IMR-90 (cell line): ENCODE data around the gene RASSF8. TPM values are rescaled to one million over a fixed set of nuclear protein-coding genes. Genes with fewer than 3 reads are reported as not detected.

Source experiments
- ATAC-seq: fragments of 200-7000 bp; cut with Tn5 transposase; 2 replicates; pipeline ENCODE4 v1.9.1; 2020; ENCODE audit warnings: low read depth, mild to moderate bottlenecking, moderate library complexity
- BruUV-seq: library from RNA; stranded (reverse); fragments of 400-500 nt; replicated peaks from 2 replicates; lab custom pipeline; 2021; lab: Mats Ljungman, UMichigan
- CTCF ChIA-PET: fragments of 300-600 bp; formaldehyde crosslinking; extraction: SDS; loops from one replicate; lab custom pipeline; 2021; ENCODE audit warnings: antibody characterized with exemption; lab: Yijun Ruan, JAX
- POLR2A ChIA-PET: fragments of 300-600 bp; sonication (Branson Sonifier 250); formaldehyde crosslinking; loops from one replicate; lab custom pipeline; 2022; ENCODE audit warnings: antibody characterized with exemption; ENCODE audit not compliant: unreplicated experiment; lab: Charles Lee
- DNase-seq: peaks from one replicate; pipeline ENCODE4 v3.0.0; 2013
- H2AFZ ChIP-seq: replicated peaks from 2 replicates; pipeline ENCODE3; 2013; ENCODE audit warnings: low read length, mild to moderate bottlenecking; ENCODE audit not compliant: poor library complexity
- H2AK5ac ChIP-seq: 2 replicates; pipeline ENCODE4 v1.6.1; 2013; ENCODE audit warnings: low read depth, low read length, inconsistent platforms
- H2AK9ac ChIP-seq: replicated peaks from 2 replicates; pipeline ENCODE3; 2013; ENCODE audit warnings: mild to moderate bottlenecking, low read depth, low read length, moderate library complexity; ENCODE audit not compliant: poor library complexity
- H2BK120ac ChIP-seq: 2 replicates; pipeline ENCODE4 v1.6.1; 2013; ENCODE audit warnings: low read depth, low read length, inconsistent platforms
- H2BK15ac ChIP-seq: 3 replicates; pipeline ENCODE4 v1.6.1; 2013; ENCODE audit warnings: low read depth, low read length, inconsistent platforms
- H2BK20ac ChIP-seq: 2 replicates; pipeline ENCODE4 v1.6.1; 2013; ENCODE audit warnings: low read depth, mild to moderate bottlenecking, inconsistent platforms, low read length, moderate library complexity
- H2BK5ac ChIP-seq: 2 replicates; pipeline ENCODE4 v1.6.1; 2013; ENCODE audit warnings: mild to moderate bottlenecking, low read depth, low read length, inconsistent platforms; ENCODE audit not compliant: poor library complexity, severe bottlenecking
- H3K14ac ChIP-seq: replicated peaks from 2 replicates; pipeline ENCODE4 v1.6.1; 2013; ENCODE audit warnings: low read depth, low read length, inconsistent platforms
- H3K18ac ChIP-seq: 2 replicates; pipeline ENCODE4 v1.6.1; 2013; ENCODE audit warnings: low read depth, low read length, control low read depth
- H3K23ac ChIP-seq: 2 replicates; pipeline ENCODE4 v1.6.1; 2013; ENCODE audit warnings: low read depth, low read length, inconsistent platforms
- H3K27ac ChIP-seq: 2 replicates; pipeline ENCODE4 v1.5.1; 2013; ENCODE audit warnings: mild to moderate bottlenecking, control low read depth, low read length; ENCODE audit not compliant: insufficient read depth
- H3K27me3 ChIP-seq: 2 replicates; pipeline ENCODE4 v1.6.1; 2013; ENCODE audit warnings: low read length; ENCODE audit not compliant: control insufficient read depth, insufficient read depth
- H3K36me3 ChIP-seq: 2 replicates; pipeline ENCODE4 v1.6.1; 2013; ENCODE audit warnings: low read length, mixed read lengths; ENCODE audit not compliant: control insufficient read depth, insufficient read depth
- H3K4ac ChIP-seq: 2 replicates; pipeline ENCODE4 v1.6.1; 2013; ENCODE audit warnings: low read depth, low read length, inconsistent platforms
- H3K4me1 ChIP-seq: 2 replicates; pipeline ENCODE4 v1.6.1; 2013; ENCODE audit warnings: low read length, mixed read lengths; ENCODE audit not compliant: control insufficient read depth, insufficient read depth
- H3K4me2 ChIP-seq: 2 replicates; pipeline ENCODE4 v1.6.1; 2013; ENCODE audit warnings: low read depth, mild to moderate bottlenecking, control low read depth, low read length, moderate library complexity
- H3K4me3 ChIP-seq: 2 replicates; pipeline ENCODE4 v1.5.1; 2013; ENCODE audit warnings: low read depth, mild to moderate bottlenecking, control low read depth, low read length, moderate library complexity; ENCODE audit not compliant: insufficient read depth
- H3K56ac ChIP-seq: 2 replicates; pipeline ENCODE4 v1.6.1; 2013; ENCODE audit warnings: low read length, inconsistent platforms; ENCODE audit not compliant: insufficient read depth; ENCODE audit errors: extremely low read depth
- H3K79me1 ChIP-seq, 2 experiments: 2 replicates each; pipeline ENCODE4 v1.6.1; 2013; ENCODE audit warnings: low read length in 2 of 2, inconsistent platforms in 1 of 2, low read depth in 1 of 2
- H3K9ac ChIP-seq: 2 replicates; pipeline ENCODE4 v1.6.1; 2013; ENCODE audit warnings: low read depth, low read length, control low read depth
- H3K9me1 ChIP-seq: 2 replicates; pipeline ENCODE4 v1.6.1; 2013; ENCODE audit warnings: low read length, inconsistent platforms; ENCODE audit not compliant: insufficient read depth
- H3K9me3 ChIP-seq: 2 replicates; pipeline ENCODE4 v1.6.1; 2013; ENCODE audit warnings: low read length; ENCODE audit not compliant: control insufficient read depth, insufficient read depth
- H4K20me1 ChIP-seq: 2 replicates; pipeline ENCODE4 v1.6.1; 2013; ENCODE audit warnings: low read length, inconsistent platforms; ENCODE audit not compliant: insufficient read depth
- H4K5ac ChIP-seq: 2 replicates; pipeline ENCODE4 v1.6.1; 2013; ENCODE audit warnings: mild to moderate bottlenecking, low read depth, low read length, control low read depth
- H4K8ac ChIP-seq, 2 experiments: 2 replicates each; pipeline ENCODE4 v1.6.1; 2013; ENCODE audit warnings: low read depth in 2 of 2, low read length in 2 of 2, control low read depth in 1 of 2, inconsistent platforms in 1 of 2
- H4K91ac ChIP-seq: 2 replicates; pipeline ENCODE4 v1.6.1; 2013; ENCODE audit warnings: low read depth, low read length, inconsistent platforms; ENCODE audit not compliant: insufficient read depth
- BHLHE40 ChIP-seq: fragments of 150-350 bp; IDR thresholded peaks from 2 replicates; pipeline ENCODE4 v1.6.1; 2016; ENCODE audit warnings: mild to moderate bottlenecking, low read depth, low read length
- CEBPB ChIP-seq: IDR thresholded peaks from 2 replicates; pipeline ENCODE4 v1.6.1; 2012; ENCODE audit warnings: low read depth, low read length, improper control_type of control experiment
- CHD1 ChIP-seq: IDR thresholded peaks from 2 replicates; pipeline ENCODE4 v1.6.1; 2012; ENCODE audit warnings: low read depth, low read length, improper control_type of control experiment
- CTCF ChIP-seq: conservative IDR thresholded peaks from 2 replicates; pipeline ENCODE4 v1.5.1; 2012; ENCODE audit warnings: mild to moderate bottlenecking, low read depth, low read length, improper control_type of control experiment
- ELK1 ChIP-seq: fragments of 150-350 bp; IDR thresholded peaks from 2 replicates; pipeline ENCODE4 v1.6.1; 2016; ENCODE audit warnings: low read depth, mild to moderate bottlenecking, low read length, moderate library complexity, borderline replicate concordance
- FOS ChIP-seq: fragments of 150-350 bp; IDR thresholded peaks from 2 replicates; pipeline ENCODE4 v1.6.1; 2016; ENCODE audit warnings: low read depth, low read length
- MAFK ChIP-seq: IDR thresholded peaks from 2 replicates; pipeline ENCODE4 v1.6.1; 2012; ENCODE audit warnings: low read depth, low read length, improper control_type of control experiment
- MAZ ChIP-seq: IDR thresholded peaks from 2 replicates; pipeline ENCODE4 v1.6.1; 2012; ENCODE audit warnings: low read depth, mild to moderate bottlenecking, low read length, improper control_type of control experiment, moderate library complexity, borderline replicate concordance
- MXI1 ChIP-seq: IDR thresholded peaks from 2 replicates; pipeline ENCODE4 v1.6.1; 2012; ENCODE audit warnings: low read depth, mild to moderate bottlenecking, low read length, moderate library complexity, borderline replicate concordance
- NFE2L2 ChIP-seq: fragments of 150-350 bp; IDR thresholded peaks from 2 replicates; pipeline ENCODE4 v1.6.1; 2016; ENCODE audit warnings: low read depth, mild to moderate bottlenecking, low read length
- POLR2A ChIP-seq: IDR thresholded peaks from 2 replicates; pipeline ENCODE4 v1.6.1; 2012; ENCODE audit warnings: mild to moderate bottlenecking, low read depth, low read length
- RAD21 ChIP-seq: IDR thresholded peaks from 2 replicates; pipeline ENCODE4 v1.6.1; 2012; ENCODE audit warnings: low read length, improper control_type of control experiment
- RCOR1 ChIP-seq: IDR thresholded peaks from 2 replicates; pipeline ENCODE4 v1.6.1; 2012; ENCODE audit warnings: mild to moderate bottlenecking, low read length, improper control_type of control experiment; ENCODE audit not compliant: insufficient replicate concordance
- RFX5 ChIP-seq: IDR thresholded peaks from 2 replicates; pipeline ENCODE4 v1.8.0; 2012; ENCODE audit warnings: low read depth, mild to moderate bottlenecking, low read length, moderate library complexity
- SMC3 ChIP-seq: fragments of 150-350 bp; IDR thresholded peaks from 2 replicates; pipeline ENCODE4 v1.6.1; 2016; ENCODE audit warnings: low read depth, mild to moderate bottlenecking, antibody characterized with exemption, low read length, moderate library complexity
- USF2 ChIP-seq: fragments of 150-350 bp; IDR thresholded peaks from 2 replicates; pipeline ENCODE4 v1.6.1; 2017; ENCODE audit warnings: mild to moderate bottlenecking, antibody characterized with exemption, low read length, low read depth
- WGBS, 2 experiments: methylation state at CpG; one replicate each; pipeline versions ENCODE4 v1.1.5 to v1.1.7; 2013; ENCODE audit warnings: missing lambda C conversion rate in 2 of 2; ENCODE audit not compliant: insufficient read length in 1 of 2; ENCODE audit errors: extremely low coverage in 2 of 2; 5-methylcytosine and 5-hydroxymethylcytosine counted together
- dilution Hi-C: fragments of 300-500 bp; cut with HindIII; formaldehyde crosslinking; loops from one replicate; pipeline ENCODE4 v1.14.3; 2018; ENCODE audit warnings: low sequenced_read_pairs; ENCODE audit not compliant: unreplicated experiment
- in situ Hi-C: fragments of 300-500 bp; cut with MboI; formaldehyde crosslinking; loops from 3 replicates; pipeline ENCODE4 v1.14.3; 2019; ENCODE audit warnings: low sequenced_read_pairs, inconsistent platforms, mixed read lengths
- intact Hi-C: fragments of 100-400 bp; cut with micrococcal nuclease; formaldehyde crosslinking; loops from 2 replicates; pipeline ENCODE4 v1.10.0; 2022
- polyA plus RNA-seq, 3 experiments: library from polyadenylated mRNA; depleted of rRNA; stranded (reverse); fragments of >200 nt; gene quantifications; 2 replicates each; pipeline ENCODE4 v1.2.3, GENCODE V29; 2012; ENCODE audit warnings: low replicate concordance in 1 of 3
- total RNA-seq: library from RNA; depleted of rRNA; stranded (reverse); fragments of >200 nt; gene quantifications from 2 replicates; pipeline ENCODE4 v1.2.3, GENCODE V29; 2012

The RASSF8 gene
- total and polyA plus RNA-seq, 2 of the 4 experiments (the other 2 are of a cell fraction): 10.8 to 50.5 TPM

- POLR2A ChIA-PET: no interaction called here
- H3K56ac ChIP-seq: no peak overlapping the region
- H3K9me3 ChIP-seq: no peaks in the 10 kb centered on the region
- H2BK5ac ChIP-seq: no peak overlapping the region
- H3K27me3 ChIP-seq: peaks cover 34% of the 10 kb centered on the region
- H3K4me2 ChIP-seq: no peak overlapping the region
- H3K9me1 ChIP-seq: no peaks in the 10 kb centered on the region
- H3K36me3 ChIP-seq: no peaks in the 10 kb centered on the region
- H4K5ac ChIP-seq: no peak overlapping the region
- H2AK9ac ChIP-seq: no peak overlapping the region
- H4K20me1 ChIP-seq: no peaks in the 10 kb centered on the region
- H2BK20ac ChIP-seq: no peak overlapping the region
- no peak overlapping the region for H3K4ac ChIP-seq
- no peak overlapping the region for H3K18ac ChIP-seq
- no peak overlapping the region for H4K91ac ChIP-seq
- BruUV-seq: no TSS peak
- no peak overlapping the region for H2AFZ ChIP-seq
- no peak overlapping the region for H3K27ac ChIP-seq
- H3K4me1 ChIP-seq: no peaks in the 10 kb centered on the region
- 86% methylated on average over 2 of the region's 2 CpGs; no CpG with 5 or more reads in 1 of the 2 experiments for WGBS, 2 experiments
- no peak overlapping the region for H2BK15ac ChIP-seq
- H3K23ac ChIP-seq: no peak overlapping the region
- H3K4me3 ChIP-seq: no peak overlapping the region
- H3K14ac ChIP-seq: no peak overlapping the region
- no peak overlapping the region for H3K9ac ChIP-seq
- ATAC-seq: no peak
- DNase-seq: no peak
- no peak overlapping the region for H4K8ac ChIP-seq
- no peak overlapping the region for H2AK5ac ChIP-seq
- TF ChIP-seq MAZ (no peak), BHLHE40 (no peak), SMC3 (no peak), RCOR1 (no peak), NFE2L2 (no peak), CHD1 (no peak), RFX5 (no peak), CEBPB (no peak), MAFK (no peak), CTCF (no peak), USF2 (no peak), MXI1 (no peak), RAD21 (no peak), FOS (no peak), ELK1 (no peak), POLR2A (no peak)
- intact Hi-C loops: loop anchor here (2.0 to 5.0 kb wide), 3 partner anchors 23 to 147 kb away; partner anchors contain the start of gene SSPN
- H3K79me1 ChIP-seq: no peaks in the 10 kb centered on the region
- in situ Hi-C loops: loop anchor here (10.0 kb wide), 1 partner anchor 527 kb away; no protein-coding TSS in a partner anchor
- dilution Hi-C loops: no loop called here
- H2BK120ac ChIP-seq: no peak overlapping the region
- CTCF ChIA-PET: no interaction called here
Measured at GRCh38 chr12:26127404-26127803, 168.9 kb downstream of the RASSF8 start.
